HepG2 (cell line): ENCODE measurements around the gene CTXN3.
"Not testable (repeated sequence)": the region's sequence is repeated elsewhere in the genome, so short reads cannot be mapped to it uniquely, and the experiment has no call there.

ENCODE experiments used
- CHD2 ChIP-seq: IDR thresholded peaks from 2 replicates; pipeline ENCODE4 v1.6.1; 2011; ENCODE audit warnings: low read depth, low read length, improper control_type of control experiment
- CREB1 ChIP-seq, 2 experiments: fragments of 450-650 bp in 1 of 2; IDR thresholded peaks; 2 replicates each; pipeline ENCODE4 v1.6.1; 2016 to 2017; ENCODE audit warnings: control low read depth in 1 of 2, mild to moderate bottlenecking in 1 of 2, missing compliant biosample characterization in 1 of 2, missing genetic modification characterization in 1 of 2
- GABPB1 ChIP-seq: IDR thresholded peaks from 2 replicates; pipeline ENCODE4 v1.6.1; 2016; ENCODE audit warnings: mild to moderate bottlenecking, missing genetic modification reagents, moderate library complexity, missing compliant biosample characterization
- POLR2AphosphoS5 ChIP-seq: IDR thresholded peaks from 2 replicates; pipeline ENCODE4 v1.6.1; 2012; ENCODE audit warnings: low read depth, low read length
- SMAD9 ChIP-seq: sonication (generic); formaldehyde crosslinking; IDR thresholded peaks from 2 replicates; pipeline ENCODE4 v1.5.1; 2020; ENCODE audit warnings: mild to moderate bottlenecking, missing genetic modification reagents
- TBX2 ChIP-seq: sonication (generic); formaldehyde crosslinking; IDR thresholded peaks from 2 replicates; pipeline ENCODE4 v1.5.0; 2020; ENCODE audit warnings: missing genetic modification reagents, mild to moderate bottlenecking, borderline replicate concordance
- YY1 ChIP-seq: IDR thresholded peaks from 2 replicates; pipeline ENCODE4 v1.6.1; 2011; ENCODE audit warnings: low read length, low read depth, moderate library complexity, mild to moderate bottlenecking; ENCODE audit not compliant: insufficient read depth, insufficient replicate concordance
- TF ChIP-seq, protein P1 (sequence below): sonication (generic); formaldehyde crosslinking; IDR thresholded peaks from 2 replicates; pipeline ENCODE4 v1.5.0; 2020; ENCODE audit warnings: mild to moderate bottlenecking, missing genetic modification reagents, moderate library complexity

DNA sequence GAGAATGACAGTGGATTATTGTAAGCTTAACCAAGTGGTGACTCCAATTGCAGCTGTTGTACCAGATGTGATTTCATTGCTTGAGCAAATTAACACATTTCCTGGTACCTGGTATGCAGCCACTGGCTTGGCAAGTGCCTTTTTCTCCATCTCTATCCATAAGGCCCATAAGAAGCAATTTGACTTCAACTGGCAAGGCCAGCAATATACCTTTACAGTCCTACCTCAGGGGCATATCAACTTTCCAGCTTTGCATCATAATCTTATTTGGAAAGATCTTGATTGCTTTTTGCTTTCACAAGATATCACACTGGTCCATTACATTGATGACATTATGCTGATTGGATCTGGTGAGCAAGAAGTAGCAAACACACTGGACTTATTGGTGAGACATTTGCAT is 28.1 kb downstream of the CTXN3 start:
- not testable (repeated sequence) for TF ChIP-seq SMAD9 (CRISPR knock-in tag); POLR2AphosphoS5; YY1; TBX2 (CRISPR knock-in tag); CHD2; CREB1 (IDR thresholded peaks at IDR 0.05); CREB1 (CRISPR knock-in tag; IDR thresholded peaks at IDR 0.05); GABPB1 (CRISPR knock-in tag)
- TF ChIP-seq, protein P1, sequence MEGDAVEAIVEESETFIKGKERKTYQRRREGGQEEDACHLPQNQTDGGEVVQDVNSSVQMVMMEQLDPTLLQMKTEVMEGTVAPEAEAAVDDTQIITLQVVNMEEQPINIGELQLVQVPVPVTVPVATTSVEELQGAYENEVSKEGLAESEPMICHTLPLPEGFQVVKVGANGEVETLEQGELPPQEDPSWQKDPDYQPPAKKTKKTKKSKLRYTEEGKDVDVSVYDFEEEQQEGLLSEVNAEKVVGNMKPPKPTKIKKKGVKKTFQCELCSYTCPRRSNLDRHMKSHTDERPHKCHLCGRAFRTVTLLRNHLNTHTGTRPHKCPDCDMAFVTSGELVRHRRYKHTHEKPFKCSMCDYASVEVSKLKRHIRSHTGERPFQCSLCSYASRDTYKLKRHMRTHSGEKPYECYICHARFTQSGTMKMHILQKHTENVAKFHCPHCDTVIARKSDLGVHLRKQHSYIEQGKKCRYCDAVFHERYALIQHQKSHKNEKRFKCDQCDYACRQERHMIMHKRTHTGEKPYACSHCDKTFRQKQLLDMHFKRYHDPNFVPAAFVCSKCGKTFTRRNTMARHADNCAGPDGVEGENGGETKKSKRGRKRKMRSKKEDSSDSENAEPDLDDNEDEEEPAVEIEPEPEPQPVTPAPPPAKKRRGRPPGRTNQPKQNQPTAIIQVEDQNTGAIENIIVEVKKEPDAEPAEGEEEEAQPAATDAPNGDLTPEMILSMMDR (CRISPR knock-in tag) = not testable (repeated sequence)
